Kidney epithelial cell (primary cell): ENCODE results near the gene FLII. TPM values are rescaled to one million over a fixed set of nuclear protein-coding genes. Genes with fewer than 3 reads are reported as not detected.

ENCODE experiments used
- DNase-seq: peaks from one replicate; pipeline ENCODE4 v3.0.0-alpha.2; 2010; ENCODE audit warnings: low read depth
- H3K27me3 ChIP-seq: 2 replicates; pipeline ENCODE4 v1.6.0; 2011; ENCODE audit warnings: low read length; ENCODE audit not compliant: control insufficient read depth, insufficient read depth
- H3K36me3 ChIP-seq: 2 replicates; pipeline ENCODE4 v1.5.1; 2011; ENCODE audit warnings: low read length; ENCODE audit not compliant: control insufficient read depth, insufficient read depth
- H3K4me3 ChIP-seq: 2 replicates; pipeline ENCODE4 v1.5.1; 2011; ENCODE audit warnings: low read depth, mild to moderate bottlenecking, control low read depth, low read length
- CTCF ChIP-seq: IDR thresholded peaks from 2 replicates; pipeline ENCODE4 v1.5.1; 2011; ENCODE audit warnings: mild to moderate bottlenecking, moderate library complexity, low read length, control low read depth, inconsistent platforms; ENCODE audit not compliant: insufficient read depth, poor library complexity, severe bottlenecking
- total RNA-seq: library from RNA; depleted of rRNA; stranded (reverse); fragments of >200 nt; gene quantifications from 2 replicates; pipeline ENCODE4 v1.2.3, GENCODE V29; 2015

The FLII gene
- total RNA-seq, 1 donor from 2014 or later: 512 TPM

GRCh38 chr17:18245038-18245776 lies 13.3 kb downstream of the FLII start:
- no peak for TF ChIP-seq CTCF
- Histone ChIP-seq H3K36me3 (peaks cover 7% of the 10 kb centered on the region), H3K4me3 (no peak overlapping the region), H3K27me3 (no peaks in the 10 kb centered on the region)
- DNase-seq: no peak

- TF ChIP-seq CTCF: no peak
- Histone ChIP-seq H3K36me3 (no peaks in the 10 kb centered on the region), H3K4me3 (no peak overlapping the region), H3K27me3 (no peaks in the 10 kb centered on the region)
- no peak for DNase-seq
These were observed 17.2 kb downstream of the FLII start for GRCh38 chr17:18241229-18241871.

- no peaks in the 10 kb centered on the region for H3K36me3 ChIP-seq
These were observed 18.1 kb downstream of the FLII start for GRCh38 chr17:18240449-18240848.

GRCh38 chr17:18238299-18238698 lies 20.2 kb downstream of the FLII start:
- no peak for DNase-seq
- no peak for TF ChIP-seq CTCF
- Histone ChIP-seq H3K27me3 (no peaks in the 10 kb centered on the region), H3K36me3 (peaks cover 2% of the 10 kb centered on the region), H3K4me3 (no peak overlapping the region)

More at GRCh38 chr17:18240449-18240848, 18.1 kb downstream of the FLII start:
- no peak overlapping the region for H3K4me3 ChIP-seq
- DNase-seq: no peak
- H3K27me3 ChIP-seq: no peaks in the 10 kb centered on the region
- no peak for TF ChIP-seq CTCF

- no peak overlapping the region for H3K4me3 ChIP-seq
- DNase-seq: no peak
- peaks cover 2% of the 10 kb centered on the region for H3K36me3 ChIP-seq
- no peaks in the 10 kb centered on the region for H3K27me3 ChIP-seq
- no peak for TF ChIP-seq CTCF
These were observed 21.1 kb downstream of the FLII start for GRCh38 chr17:18237461-18237860.

- TF ChIP-seq CTCF: no peak
- Histone ChIP-seq H3K36me3 (peaks cover 2% of the 10 kb centered on the region), H3K4me3 (no peak overlapping the region), H3K27me3 (no peaks in the 10 kb centered on the region)
- DNase-seq: no peak
These were observed 22.0 kb downstream of the FLII start for GRCh38 chr17:18236494-18236893.
